ENCODE measurements around the gene SLC29A1. TPM values are rescaled to one million over a fixed set of nuclear protein-coding genes. Genes with fewer than 3 reads are reported as not detected.

The SLC29A1 gene
- total and polyA plus RNA-seq, 9 of the 15 experiments (the other 6 are each of a cell fraction or from before 2014, with no cell fraction given) = 18.9 to 170 (median 57.7) TPM

DNA sequence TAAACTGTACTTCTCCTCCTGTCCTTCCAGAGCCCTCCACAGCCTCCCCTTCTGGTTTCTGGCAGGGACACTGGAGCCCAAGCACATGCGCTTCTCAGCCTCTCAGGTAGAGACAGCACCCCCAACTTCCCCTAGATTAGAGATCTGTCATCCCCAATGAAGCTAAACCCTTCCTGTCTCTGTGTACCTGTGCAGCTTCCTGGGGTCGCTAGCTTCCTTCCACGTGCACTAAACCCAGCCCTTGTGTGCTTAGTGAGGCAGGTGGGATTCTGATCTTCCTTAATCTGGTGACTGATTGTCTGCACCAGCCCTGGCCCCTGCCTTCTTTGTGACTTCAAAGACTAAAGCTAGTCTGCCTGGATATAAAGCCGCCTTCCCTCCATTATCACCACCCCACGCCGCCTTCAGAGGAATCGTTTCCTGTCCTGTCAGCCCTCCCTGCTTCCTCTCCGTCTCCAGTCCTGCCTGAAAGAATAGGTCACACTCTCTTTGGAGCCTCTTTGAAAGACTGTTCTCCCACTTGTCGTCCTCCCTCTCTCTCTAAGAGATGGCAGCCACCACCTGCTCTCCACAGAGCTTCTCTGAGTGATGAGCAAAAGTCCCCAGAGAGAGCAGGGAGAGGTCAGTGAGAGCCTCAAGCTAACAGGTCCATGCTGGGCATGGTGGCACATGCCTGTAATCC lies 37.3 kb upstream of the SLC29A1 start (continued):
- TF ChIP-seq, protein P1, sequence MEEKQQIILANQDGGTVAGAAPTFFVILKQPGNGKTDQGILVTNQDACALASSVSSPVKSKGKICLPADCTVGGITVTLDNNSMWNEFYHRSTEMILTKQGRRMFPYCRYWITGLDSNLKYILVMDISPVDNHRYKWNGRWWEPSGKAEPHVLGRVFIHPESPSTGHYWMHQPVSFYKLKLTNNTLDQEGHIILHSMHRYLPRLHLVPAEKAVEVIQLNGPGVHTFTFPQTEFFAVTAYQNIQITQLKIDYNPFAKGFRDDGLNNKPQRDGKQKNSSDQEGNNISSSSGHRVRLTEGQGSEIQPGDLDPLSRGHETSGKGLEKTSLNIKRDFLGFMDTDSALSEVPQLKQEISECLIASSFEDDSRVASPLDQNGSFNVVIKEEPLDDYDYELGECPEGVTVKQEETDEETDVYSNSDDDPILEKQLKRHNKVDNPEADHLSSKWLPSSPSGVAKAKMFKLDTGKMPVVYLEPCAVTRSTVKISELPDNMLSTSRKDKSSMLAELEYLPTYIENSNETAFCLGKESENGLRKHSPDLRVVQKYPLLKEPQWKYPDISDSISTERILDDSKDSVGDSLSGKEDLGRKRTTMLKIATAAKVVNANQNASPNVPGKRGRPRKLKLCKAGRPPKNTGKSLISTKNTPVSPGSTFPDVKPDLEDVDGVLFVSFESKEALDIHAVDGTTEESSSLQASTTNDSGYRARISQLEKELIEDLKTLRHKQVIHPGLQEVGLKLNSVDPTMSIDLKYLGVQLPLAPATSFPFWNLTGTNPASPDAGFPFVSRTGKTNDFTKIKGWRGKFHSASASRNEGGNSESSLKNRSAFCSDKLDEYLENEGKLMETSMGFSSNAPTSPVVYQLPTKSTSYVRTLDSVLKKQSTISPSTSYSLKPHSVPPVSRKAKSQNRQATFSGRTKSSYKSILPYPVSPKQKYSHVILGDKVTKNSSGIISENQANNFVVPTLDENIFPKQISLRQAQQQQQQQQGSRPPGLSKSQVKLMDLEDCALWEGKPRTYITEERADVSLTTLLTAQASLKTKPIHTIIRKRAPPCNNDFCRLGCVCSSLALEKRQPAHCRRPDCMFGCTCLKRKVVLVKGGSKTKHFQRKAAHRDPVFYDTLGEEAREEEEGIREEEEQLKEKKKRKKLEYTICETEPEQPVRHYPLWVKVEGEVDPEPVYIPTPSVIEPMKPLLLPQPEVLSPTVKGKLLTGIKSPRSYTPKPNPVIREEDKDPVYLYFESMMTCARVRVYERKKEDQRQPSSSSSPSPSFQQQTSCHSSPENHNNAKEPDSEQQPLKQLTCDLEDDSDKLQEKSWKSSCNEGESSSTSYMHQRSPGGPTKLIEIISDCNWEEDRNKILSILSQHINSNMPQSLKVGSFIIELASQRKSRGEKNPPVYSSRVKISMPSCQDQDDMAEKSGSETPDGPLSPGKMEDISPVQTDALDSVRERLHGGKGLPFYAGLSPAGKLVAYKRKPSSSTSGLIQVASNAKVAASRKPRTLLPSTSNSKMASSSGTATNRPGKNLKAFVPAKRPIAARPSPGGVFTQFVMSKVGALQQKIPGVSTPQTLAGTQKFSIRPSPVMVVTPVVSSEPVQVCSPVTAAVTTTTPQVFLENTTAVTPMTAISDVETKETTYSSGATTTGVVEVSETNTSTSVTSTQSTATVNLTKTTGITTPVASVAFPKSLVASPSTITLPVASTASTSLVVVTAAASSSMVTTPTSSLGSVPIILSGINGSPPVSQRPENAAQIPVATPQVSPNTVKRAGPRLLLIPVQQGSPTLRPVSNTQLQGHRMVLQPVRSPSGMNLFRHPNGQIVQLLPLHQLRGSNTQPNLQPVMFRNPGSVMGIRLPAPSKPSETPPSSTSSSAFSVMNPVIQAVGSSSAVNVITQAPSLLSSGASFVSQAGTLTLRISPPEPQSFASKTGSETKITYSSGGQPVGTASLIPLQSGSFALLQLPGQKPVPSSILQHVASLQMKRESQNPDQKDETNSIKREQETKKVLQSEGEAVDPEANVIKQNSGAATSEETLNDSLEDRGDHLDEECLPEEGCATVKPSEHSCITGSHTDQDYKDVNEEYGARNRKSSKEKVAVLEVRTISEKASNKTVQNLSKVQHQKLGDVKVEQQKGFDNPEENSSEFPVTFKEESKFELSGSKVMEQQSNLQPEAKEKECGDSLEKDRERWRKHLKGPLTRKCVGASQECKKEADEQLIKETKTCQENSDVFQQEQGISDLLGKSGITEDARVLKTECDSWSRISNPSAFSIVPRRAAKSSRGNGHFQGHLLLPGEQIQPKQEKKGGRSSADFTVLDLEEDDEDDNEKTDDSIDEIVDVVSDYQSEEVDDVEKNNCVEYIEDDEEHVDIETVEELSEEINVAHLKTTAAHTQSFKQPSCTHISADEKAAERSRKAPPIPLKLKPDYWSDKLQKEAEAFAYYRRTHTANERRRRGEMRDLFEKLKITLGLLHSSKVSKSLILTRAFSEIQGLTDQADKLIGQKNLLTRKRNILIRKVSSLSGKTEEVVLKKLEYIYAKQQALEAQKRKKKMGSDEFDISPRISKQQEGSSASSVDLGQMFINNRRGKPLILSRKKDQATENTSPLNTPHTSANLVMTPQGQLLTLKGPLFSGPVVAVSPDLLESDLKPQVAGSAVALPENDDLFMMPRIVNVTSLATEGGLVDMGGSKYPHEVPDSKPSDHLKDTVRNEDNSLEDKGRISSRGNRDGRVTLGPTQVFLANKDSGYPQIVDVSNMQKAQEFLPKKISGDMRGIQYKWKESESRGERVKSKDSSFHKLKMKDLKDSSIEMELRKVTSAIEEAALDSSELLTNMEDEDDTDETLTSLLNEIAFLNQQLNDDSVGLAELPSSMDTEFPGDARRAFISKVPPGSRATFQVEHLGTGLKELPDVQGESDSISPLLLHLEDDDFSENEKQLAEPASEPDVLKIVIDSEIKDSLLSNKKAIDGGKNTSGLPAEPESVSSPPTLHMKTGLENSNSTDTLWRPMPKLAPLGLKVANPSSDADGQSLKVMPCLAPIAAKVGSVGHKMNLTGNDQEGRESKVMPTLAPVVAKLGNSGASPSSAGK (IDR thresholded peaks at IDR 0.05) = peak; percentile 41
- TF ChIP-seq NRF1 (conservative IDR thresholded peaks at IDR 0.05 in 1 of 2, IDR thresholded peaks at IDR 0.05 in 1 of 2) = peak in 1 of 2 experiments; percentile 37; a peak in 2 of 4 replicates
- TF ChIP-seq, protein P2, sequence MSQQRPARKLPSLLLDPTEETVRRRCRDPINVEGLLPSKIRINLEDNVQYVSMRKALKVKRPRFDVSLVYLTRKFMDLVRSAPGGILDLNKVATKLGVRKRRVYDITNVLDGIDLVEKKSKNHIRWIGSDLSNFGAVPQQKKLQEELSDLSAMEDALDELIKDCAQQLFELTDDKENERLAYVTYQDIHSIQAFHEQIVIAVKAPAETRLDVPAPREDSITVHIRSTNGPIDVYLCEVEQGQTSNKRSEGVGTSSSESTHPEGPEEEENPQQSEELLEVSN (IDR thresholded peaks at IDR 0.05; ENCODE audit: borderline replicate concordance in 1 of 2, extremely low read depth in 1 of 2, insufficient read depth in 1 of 2, insufficient read length in 1 of 2, low read depth in 1 of 2, low read length in 1 of 2, poor library complexity in 1 of 2, severe bottlenecking in 1 of 2) = peak in 1 of 2 experiments; percentile 20
- no peak for TF ChIP-seq XRCC3 (IDR thresholded peaks at IDR 0.05)
- no peak for TF ChIP-seq ZNF668 (CRISPR knock-in tag; IDR thresholded peaks at IDR 0.05)
- peak; percentile 28; the same call in 1 of the 2 replicates for TF ChIP-seq EP400 (IDR thresholded peaks at IDR 0.05)
- TF ChIP-seq, protein P3, sequence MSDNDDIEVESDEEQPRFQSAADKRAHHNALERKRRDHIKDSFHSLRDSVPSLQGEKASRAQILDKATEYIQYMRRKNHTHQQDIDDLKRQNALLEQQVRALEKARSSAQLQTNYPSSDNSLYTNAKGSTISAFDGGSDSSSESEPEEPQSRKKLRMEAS (CRISPR knock-in tag; IDR thresholded peaks at IDR 0.05) = peak; percentile 16; the same call in 1 of the 2 replicates
